Adrenal gland (tissue), 12 donors: ENCODE results near the gene GFRA1. TPM values are rescaled to one million over a fixed set of nuclear protein-coding genes. Genes with fewer than 3 reads are reported as not detected.

Experiments
- DNase-seq, 7 donors: peaks; one replicate each; pipeline ENCODE4 v3.0.0-alpha.2; 2019 to 2020
- H3K27ac ChIP-seq, 5 donors: fragments of 200-600 bp; sonication (generic) in 4 of 5; 1 replicate in 3 of 5; 2 replicates in 2 of 5; pipeline versions ENCODE4 v1.5.1 to v1.8.0; 2016 to 2020; ENCODE audit warnings: mild to moderate bottlenecking in 1 of 5
- H3K27me3 ChIP-seq: fragments of 200-600 bp; 2 replicates; pipeline ENCODE4 v1.8.0; 2021
- H3K36me3 ChIP-seq, 2 donors: fragments of 200-600 bp; replicated peaks in 1 of 2; 1 replicate in 1 of 2; 2 replicates in 1 of 2; pipeline versions ENCODE4 v1.5.1 to v1.8.0; 2018 to 2022
- H3K4me1 ChIP-seq, 2 donors: fragments of 200-600 bp; replicated peaks in 1 of 2; 1 replicate in 1 of 2; 2 replicates in 1 of 2; pipeline versions ENCODE4 v1.5.1 to v1.8.0; 2018 to 2021
- H3K4me3 ChIP-seq, 4 donors: fragments of 200-600 bp; sonication (generic) in 3 of 4; one replicate each; pipeline ENCODE4 v1.5.1; 2016 to 2018
- H3K9me3 ChIP-seq, 3 donors: fragments of 200-600 bp; sonication (generic) in 1 of 3; replicated peaks in 1 of 3; 1 replicate in 2 of 3; 2 replicates in 1 of 3; pipeline versions ENCODE4 v1.5.1 to v1.8.0; 2016 to 2021
- CTCF ChIP-seq, 6 experiments: fragments of 450-650 bp in 4 of 6; fragments of 200-600 bp in 2 of 6; sonication (generic) in 1 of 6; IDR thresholded peaks; 1 replicate in 5 of 6; 2 replicates in 1 of 6; pipeline versions ENCODE4 v1.5.1 to v1.8.0; 2016 to 2021; ENCODE audit warnings: antibody characterized with exemption in 6 of 6, mild to moderate bottlenecking in 2 of 6, moderate library complexity in 1 of 6
- POLR2A ChIP-seq, 2 donors: fragments of 450-650 bp; IDR thresholded peaks; one replicate each; pipeline ENCODE4 v1.6.1; 2017; ENCODE audit warnings: antibody characterized with exemption in 2 of 2, mild to moderate bottlenecking in 2 of 2, moderate library complexity in 1 of 2
- WGBS, 4 donors: extraction: QIAGEN DNeasy Blood & Tissue Kit in 2 of 4; methylation state at CpG; one replicate each; pipeline versions ENCODE4 v1.1.5 to v1.1.7; 2013 to 2017; 5-methylcytosine and 5-hydroxymethylcytosine counted together
- intact Hi-C, 2 donors: fragments of 100-400 bp; cut with DNase I; formaldehyde crosslinking; loops; one replicate each; pipeline versions ENCODE4 v1.14.1 to v1.15.0; 2022 to 2023
- polyA plus RNA-seq, 3 donors: library from polyadenylated mRNA; stranded (reverse); fragments of 200-250 nt in 2 of 3; fragments of 350-450 nt in 1 of 3; fragmentation: Illumina TruSeq in 1 of 3; extraction: RNeasy Lipid Tissue Mini Kit (QIAGEN cat#74804) in 1 of 3; gene quantifications; one replicate each; pipeline ENCODE4 v1.2.3, GENCODE V29; 2013 to 2014
- total RNA-seq, 9 donors: library from RNA; depleted of rRNA in 4 of 9; stranded (reverse); fragments of >200 nt in 4 of 9; fragments of 120-200 nt in 1 of 9; fragmentation: NEBNext Ultra II Directional in 1 of 9; extraction: Animal tissue kit (Norgen Biotek cat#: 25700) in 1 of 9; gene quantifications; one replicate each; pipeline versions ENCODE4 v1.1.0 to v1.2.4, GENCODE V29; 2013 to 2023
- donor health status: healthy with polysubstance abuse.
- donor health status: Bipolar disorder and iron deficiency.
- donor health status: DM: yes; HTN: yes; CAD: no.
- donor health status: DM: no; HTN: no; CAD: no.
- donor health status: DM: no; HTN: no; CAD: no.
- donor health status: DM: yes; HTN: yes; CAD: no.

The GFRA1 gene
- total and polyA plus RNA-seq, 12 donors, result 0.61 to 12.9 (median 2.6) TPM

- no peak for DNase-seq
- TF ChIP-seq POLR2A (IDR thresholded peaks at IDR 0.05), result no peak
- Histone ChIP-seq H3K36me3 (no peaks in the 10 kb centered on the region), H3K4me1 (no peaks in the 10 kb centered on the region), H3K27me3 (no peaks in the 10 kb centered on the region), H3K9me3 (no peaks in the 10 kb centered on the region), H3K27ac (no peak overlapping the region), H3K4me3 (no peak overlapping the region)
- WGBS, 4 donors, result 62 to 77% (median 70%) methylated on average over 6 of the region's 6 CpGs
- intact Hi-C loops, result no loop called here
These were observed 63.9 kb downstream of the GFRA1 start for GRCh38 chr10:116208956-116209567.

DNA sequence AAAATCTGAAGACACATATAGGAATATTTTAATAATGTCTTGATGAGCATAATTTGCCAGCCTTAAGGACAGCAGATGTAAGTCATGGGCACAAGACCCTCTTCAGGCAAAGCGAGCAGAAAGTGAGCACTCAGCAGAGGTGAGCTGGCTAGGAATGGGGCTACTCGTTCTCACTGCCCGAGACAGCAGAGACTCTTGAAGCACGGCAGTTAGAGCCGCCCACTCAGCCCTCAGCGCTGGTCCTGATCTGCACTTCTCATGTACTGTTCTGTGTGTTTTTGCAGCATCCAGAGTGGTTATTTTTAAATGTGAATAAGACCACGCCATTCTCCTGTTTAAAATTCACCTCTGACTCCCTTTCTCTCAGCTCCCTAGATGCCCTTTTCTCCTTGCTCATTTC, 65.3 kb downstream of the GFRA1 start:
- H3K27me3 ChIP-seq, result no peaks in the 10 kb centered on the region
- no peak overlapping the region for H3K27ac ChIP-seq
- WGBS, 4 donors, result 81 to 86% (median 84%) methylated on average over 7 of the region's 7 CpGs
- no peaks in the 10 kb centered on the region for H3K36me3 ChIP-seq
- TF ChIP-seq POLR2A (IDR thresholded peaks at IDR 0.05) (no peak), CTCF (IDR thresholded peaks at IDR 0.05) (no peak)
- H3K4me1 ChIP-seq, result no peaks in the 10 kb centered on the region
- H3K9me3 ChIP-seq, result no peaks in the 10 kb centered on the region
- DNase-seq, result no peak
- intact Hi-C loops, result no loop called here
- H3K4me3 ChIP-seq, result no peak overlapping the region

DNA sequence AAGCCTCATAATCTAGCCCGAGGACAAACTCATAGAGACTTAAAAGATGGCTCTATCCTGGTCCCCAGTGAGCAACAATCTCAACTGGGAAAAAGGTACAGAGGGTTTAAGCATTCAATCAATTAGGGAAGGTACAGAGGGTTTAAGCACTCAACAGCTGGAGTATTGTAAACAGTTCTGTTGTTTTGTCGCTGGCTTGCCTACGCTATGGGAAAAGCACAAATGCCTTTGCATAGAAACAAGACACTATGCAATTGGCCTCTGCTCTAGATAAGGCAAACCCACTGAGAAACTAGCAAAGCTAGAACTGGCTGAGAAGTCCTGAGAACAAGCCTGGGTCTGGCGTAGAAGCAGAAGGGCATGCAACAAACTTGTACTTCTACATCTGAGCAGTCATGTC, 69.3 kb downstream of the GFRA1 start:
- H3K27ac ChIP-seq, result no peak overlapping the region
- no peaks in the 10 kb centered on the region for H3K9me3 ChIP-seq
- no peak overlapping the region for H3K4me3 ChIP-seq
- 90 to 95% (median 92%) methylated on average over 4 of the region's 4 CpGs for WGBS, 4 donors
- H3K27me3 ChIP-seq, result no peaks in the 10 kb centered on the region
- no peak for TF ChIP-seq POLR2A (IDR thresholded peaks at IDR 0.05)
- no peak for TF ChIP-seq CTCF (IDR thresholded peaks at IDR 0.05)
- H3K4me1 ChIP-seq, result no peaks in the 10 kb centered on the region
- no peak for DNase-seq
- intact Hi-C loops, result no loop called here
- no peaks in the 10 kb centered on the region for H3K36me3 ChIP-seq

- WGBS, 4 donors, result 86 to 93% (median 89%) methylated on average over 7 of the region's 7 CpGs
These were observed 71.2 kb downstream of the GFRA1 start for GRCh38 chr10:116201670-116202430.

More at GRCh38 chr10:116201670-116202430, 71.2 kb downstream of the GFRA1 start:
- no peak for DNase-seq
- Histone ChIP-seq H3K9me3 (no peaks in the 10 kb centered on the region), H3K27ac (no peak overlapping the region), H3K4me1 (no peaks in the 10 kb centered on the region), H3K27me3 (no peaks in the 10 kb centered on the region), H3K36me3 (no peaks in the 10 kb centered on the region), H3K4me3 (no peak overlapping the region)
- intact Hi-C loops, result no loop called here
- no peak for TF ChIP-seq POLR2A (IDR thresholded peaks at IDR 0.05)
- no peak for TF ChIP-seq CTCF (IDR thresholded peaks at IDR 0.05)
